COLO668 (cell line): ENCODE results near the gene ATOH8.
A peak's percentile ranks its signal among the peaks of the same experiment; 100 is the strongest.

ENCODE experiments used
- DNase-seq: peaks from one replicate; lab custom pipeline; 2025; ENCODE audit not compliant: unreplicated experiment; lab: John Stamatoyannopoulos, UW

Gene ATOH8

DNA sequence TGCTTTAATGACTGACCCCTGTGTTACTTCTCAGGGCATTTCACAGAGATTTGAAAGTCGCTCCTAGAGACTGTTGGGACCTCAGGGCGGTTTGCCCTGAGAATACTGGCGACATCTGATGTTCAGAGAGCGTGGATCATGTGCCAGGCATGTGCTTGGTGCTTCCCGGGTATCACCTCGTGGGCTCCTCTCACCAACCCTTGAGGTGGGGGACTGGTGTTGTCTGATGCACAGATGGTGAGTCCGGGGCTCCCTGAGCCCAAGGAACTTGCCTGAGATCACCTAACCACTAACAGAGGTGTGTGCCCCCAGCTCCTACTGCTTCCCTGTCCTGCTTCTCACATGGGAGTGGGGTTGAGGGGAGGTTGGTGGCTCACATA is 16.2 kb downstream of the ATOH8 start:
- DNase-seq: no peak

DNA sequence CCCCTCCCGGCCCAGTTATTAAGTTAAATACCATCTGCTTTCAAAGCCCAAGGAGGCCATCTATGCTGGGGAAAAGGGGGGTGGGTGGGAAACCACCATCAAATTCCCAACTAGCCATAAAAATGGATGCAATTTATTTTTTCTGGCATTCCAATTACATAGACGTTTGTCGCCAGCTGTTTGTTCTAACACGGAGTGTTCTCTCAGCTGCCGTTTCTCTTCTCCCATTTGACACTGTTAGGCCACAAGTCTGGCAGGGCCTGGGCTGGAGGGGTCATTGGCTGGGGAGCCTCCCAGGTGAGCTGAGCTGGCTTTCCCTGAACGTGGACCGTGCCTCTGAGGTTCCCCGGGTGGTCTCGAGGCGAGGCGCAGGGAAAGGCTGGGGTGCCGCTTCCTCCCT is 16.6 kb downstream of the ATOH8 start:
- no peak for DNase-seq

DNA sequence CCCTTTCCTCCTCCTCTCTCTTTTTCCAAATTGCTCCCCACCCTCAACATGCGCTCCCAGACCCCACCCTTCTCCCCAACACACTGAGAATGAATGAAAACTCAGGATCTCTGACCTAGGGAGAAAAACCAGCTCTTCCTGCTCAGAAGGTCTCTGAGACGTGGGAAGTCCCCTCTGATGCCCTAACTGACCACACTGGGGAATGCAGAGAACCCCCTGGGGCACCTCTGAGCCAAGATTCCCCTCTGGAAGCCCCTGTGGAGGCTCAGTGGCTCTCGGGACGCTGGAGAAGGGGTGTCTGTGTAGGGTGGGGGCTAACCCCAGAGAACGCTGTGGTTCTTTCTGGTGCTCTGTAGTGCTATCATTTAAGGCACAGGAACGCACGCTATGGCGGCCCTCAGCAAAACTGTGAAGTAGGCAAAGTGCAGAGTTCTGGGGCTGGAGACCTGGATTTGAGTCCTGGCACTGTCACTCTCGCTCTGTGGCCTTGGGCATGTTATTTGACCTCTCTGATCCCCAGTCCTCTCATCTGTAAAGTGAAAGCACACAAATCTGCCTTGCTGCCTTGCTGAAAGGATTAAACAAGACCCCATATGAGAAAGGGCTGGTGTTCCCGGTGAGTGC is 17.1 kb downstream of the ATOH8 start:
- DNase-seq: no peak

DNA sequence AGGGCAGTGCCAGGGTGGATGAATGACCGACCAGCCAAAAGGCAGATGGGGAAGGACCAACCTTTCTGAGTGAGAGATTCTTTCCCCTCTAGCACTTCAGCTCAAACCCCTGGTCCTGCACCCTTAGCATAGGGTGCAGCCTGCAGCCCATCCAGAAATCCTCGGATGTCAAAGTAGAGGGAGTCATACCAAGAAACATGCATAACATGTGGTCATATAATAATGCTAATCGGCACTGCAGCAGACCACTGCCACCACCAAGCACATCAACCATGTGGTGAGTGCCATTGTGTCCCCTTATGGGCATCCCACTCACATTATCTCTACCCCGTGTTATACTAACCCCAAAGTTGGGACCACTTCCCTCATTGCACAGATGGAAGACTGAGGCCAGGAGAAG is 17.7 kb downstream of the ATOH8 start:
- no peak for DNase-seq

DNA sequence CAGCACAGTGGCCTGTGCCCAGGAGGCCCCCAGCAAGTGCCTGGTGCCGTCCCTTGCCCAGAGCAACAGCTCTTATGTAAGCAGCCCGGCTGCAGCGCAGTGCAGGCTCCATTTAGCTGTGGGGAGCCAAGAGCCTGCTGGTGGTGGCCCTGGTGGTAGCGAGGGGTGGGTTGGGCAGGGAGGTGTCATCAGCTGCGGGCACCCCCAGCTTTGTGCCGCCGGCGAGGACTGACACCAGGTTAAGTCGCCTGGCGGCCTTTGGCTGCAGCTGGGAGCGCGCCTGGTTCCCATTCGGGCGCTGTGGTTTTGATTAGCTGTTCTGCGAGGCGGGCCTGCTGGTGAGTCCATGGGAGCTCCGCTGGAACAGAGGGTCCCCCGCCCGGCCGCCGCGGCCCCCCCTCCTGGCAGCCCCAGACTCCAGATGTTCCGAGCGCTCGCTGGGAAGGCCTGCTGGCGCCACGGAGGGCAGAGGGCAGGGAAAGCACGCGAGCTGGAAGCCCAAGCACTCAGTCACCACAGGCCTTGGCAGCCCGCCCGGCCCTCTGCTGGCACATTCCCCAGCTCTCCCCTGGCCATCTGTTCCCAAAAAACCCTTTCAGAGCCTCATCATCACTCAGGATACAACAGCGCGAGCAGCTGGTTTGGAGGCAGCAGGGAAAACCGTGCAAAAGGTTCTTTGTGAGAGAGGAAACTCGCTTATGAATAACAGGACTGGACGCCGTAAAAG is 18.4 kb downstream of the ATOH8 start:
- peak; percentile 96 for DNase-seq

DNA sequence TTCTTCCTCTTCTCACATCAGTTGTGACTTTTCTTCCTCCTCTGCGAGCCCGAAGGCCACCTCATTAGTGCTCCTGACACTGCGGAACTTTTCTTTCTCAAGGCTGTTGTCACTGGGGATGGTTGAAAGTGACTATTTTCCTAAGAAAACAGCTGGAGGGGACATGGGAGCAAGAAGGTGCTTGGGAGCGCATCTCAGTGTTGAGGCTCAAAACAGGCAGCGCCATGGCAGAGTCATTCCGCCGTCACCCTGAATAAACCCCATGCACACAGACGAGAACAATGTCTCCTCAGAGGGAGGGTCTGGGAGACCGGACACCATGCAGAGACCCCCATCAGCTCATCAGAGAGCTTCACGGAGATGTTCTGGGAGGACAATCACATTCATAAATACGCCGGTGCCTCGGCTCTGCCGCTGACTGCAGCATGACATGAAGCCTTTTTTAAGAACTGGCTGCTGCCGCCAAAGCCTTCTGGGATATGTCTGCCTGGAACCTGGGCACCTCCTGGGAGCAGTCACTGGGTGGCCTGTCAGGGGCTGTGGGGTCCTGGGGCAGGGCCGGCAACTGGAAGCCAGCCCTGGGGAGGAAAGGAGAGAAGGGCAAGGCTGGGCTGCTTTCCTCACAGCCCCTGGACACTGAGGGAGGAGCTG is 19.2 kb downstream of the ATOH8 start:
- no peak for DNase-seq

DNA sequence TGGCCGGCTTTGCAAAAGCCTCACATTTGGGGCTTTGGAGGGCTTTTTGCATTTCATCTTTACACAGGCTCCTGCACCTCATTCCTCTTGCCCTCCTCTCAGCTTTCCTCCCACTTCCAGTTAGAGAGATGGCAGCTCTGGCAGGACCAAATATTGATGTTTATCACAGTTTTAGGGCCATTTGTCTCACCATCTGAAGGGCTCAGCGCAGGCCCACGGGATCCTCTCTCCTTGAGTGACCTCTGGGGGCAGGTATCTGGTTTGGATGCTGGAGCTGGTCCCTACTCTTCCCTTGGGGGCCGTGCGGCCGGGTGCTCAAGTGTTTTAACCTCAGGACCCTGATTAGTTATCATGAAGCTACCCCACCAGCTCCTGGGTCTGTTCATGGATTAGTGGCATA is 19.9 kb downstream of the ATOH8 start:
- no peak for DNase-seq

DNA sequence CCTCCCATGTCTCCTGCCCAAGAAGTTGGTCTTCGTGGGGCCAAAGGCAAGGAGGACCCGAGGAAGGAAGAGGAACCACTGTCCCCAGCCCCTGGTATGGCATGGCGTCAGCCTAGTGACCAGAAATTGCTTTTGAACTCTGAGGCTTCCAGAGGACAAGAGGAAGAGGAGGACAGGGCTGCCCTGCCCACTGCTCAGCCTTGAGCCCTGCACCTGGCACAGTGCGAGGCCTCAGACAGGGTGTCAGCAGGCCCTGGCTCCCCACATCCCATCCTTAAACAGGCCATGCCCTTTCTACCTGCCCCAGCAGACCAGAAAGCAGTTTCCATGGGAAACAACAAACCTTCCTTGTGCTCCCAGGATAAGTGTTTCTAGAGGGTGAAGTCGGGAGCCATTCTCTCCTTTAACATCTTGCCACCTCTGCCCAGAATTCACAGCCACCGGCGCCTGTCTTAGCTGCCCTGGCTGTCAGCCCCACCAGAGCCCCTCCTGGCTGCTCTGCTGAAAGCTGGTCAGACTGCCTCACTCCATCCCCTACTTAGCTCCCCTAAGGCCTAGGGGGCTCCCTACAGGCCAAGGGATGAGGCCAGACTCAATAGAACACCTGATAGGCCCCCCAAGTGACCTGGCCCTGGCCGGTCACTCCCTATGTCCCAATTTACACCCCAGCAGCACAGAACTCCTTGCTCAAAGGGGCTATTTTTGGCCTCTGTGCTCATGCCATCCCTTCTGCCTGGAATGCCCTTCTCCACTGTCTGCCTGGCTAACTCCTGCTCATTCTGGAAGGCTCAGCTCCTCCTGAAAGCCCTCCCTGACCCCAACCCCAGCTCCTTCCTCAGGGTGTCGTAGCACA is 20.6 kb downstream of the ATOH8 start:
- DNase-seq: no peak

DNA sequence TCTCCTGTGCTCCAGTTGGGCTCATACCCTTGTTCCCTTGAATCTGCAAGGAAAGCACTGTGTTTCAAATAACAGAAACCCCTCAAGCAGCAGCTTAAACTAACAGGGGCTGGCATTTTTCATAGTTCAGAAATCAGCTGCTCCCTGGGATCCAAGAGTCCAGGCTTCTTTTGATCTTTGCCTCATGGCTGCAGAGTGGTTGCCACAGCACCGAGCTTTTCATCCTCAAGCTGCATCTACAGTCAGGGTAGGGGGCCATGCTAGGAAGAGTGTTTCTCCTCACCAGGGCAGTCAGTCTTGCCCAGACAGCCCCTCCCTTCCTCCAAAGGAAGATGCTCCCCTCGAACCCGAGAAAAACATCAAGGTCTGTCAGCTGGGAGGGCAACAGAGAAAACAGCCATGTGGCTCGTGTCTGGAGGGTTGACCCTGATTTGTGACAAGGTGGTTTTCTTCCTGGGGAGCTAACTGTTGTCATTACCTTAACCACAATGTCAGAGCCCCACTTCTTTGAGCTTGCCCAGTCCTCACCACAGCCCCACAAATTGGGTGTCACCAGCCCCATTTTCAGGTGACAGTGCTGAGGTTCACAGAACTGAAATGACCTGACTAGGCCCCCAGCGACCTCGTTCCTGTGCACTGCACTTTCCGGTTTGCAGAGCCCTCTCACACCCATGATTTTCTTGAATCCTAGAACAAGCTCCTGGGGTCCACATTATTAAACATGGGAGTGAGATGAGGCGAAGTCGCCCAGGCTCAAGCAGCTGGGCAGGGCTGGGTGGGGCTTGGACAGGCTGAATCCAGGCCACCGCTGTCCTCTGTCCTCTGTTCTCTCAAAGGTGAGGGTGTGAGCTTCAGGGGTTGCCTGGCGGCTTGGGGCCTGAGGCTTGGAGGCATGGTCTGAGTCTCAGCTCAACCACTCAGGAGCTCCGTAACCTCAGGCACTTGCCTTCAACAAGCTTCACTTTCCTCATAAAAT is 21.9 kb downstream of the ATOH8 start:
- no peak for DNase-seq

DNA sequence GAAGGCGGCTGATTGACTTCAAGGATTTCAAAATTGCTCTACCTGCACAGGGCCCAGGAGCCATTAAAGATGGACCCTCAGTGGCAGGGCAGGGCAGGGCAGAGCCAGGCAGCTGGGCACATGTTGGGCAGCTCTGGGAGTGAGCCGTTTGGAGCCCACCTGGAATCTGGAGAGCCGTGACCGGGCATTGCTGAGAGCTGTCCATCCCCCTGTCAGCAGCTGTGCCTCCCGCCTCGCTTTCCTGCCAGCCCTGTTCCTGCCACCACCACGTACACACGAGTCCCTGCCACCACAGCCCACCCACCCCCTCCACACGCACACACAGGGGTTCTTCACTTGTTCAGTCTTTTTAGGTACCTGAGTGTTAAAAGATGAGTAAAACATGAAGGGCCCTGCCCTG is 22.9 kb downstream of the ATOH8 start:
- DNase-seq: no peak

DNA sequence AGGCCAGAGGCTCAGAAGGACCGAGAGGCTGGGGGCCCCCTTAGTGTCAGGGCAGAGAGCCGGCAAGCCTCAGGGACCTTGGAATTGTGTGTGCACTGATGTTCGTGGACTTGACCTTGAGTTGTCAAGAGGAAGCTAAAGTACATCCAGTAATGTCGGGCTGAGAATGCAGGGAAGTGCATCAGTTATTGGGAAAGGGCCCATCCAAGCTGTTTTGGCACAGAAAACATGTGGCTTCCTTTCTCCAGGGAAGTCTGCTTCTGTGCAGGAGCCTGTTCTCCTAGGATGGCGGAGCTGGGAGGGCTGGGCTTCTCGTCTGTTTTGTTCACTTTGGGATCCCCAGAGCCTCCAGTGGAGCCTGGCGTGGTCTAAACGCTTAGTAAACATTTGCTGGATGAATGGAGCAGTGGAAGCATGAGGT is 23.7 kb downstream of the ATOH8 start:
- no peak for DNase-seq

DNA sequence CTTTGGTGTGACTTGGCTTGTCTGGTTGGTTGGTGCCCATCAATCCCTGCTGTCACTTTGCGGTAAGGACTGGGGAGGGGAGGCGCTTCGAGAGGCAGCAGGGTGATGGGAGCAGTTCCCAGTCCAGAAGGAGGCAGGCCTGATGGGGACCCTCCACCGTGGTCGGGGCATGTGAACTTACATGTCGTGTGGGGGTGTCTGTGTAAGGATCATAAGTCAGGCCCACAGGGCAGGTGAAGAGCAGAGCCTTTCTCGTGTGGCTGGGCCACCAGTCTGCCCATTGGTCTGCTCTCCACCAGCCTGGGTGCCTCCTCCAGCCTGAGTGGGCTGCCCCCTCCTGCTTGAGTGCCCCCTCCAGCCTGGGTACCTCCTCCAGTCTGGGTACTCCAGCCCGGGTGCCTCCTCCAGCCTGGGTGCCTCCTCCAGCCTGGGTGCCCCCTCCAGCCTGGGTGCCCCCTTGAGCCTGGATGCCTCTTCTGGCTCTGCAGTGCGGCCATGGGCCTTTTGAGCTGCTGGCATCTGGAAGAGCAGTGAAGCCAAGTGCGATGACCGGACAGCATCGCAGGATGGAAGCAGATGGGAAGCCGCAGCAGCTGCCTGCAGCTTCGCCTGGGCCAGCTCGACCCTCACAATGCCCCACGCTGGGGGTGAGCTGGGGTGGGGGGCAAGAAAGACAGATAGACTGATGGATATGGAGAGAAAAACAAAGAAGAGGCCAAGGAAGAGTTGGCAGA is 25.0 kb downstream of the ATOH8 start:
- DNase-seq: no peak

DNA sequence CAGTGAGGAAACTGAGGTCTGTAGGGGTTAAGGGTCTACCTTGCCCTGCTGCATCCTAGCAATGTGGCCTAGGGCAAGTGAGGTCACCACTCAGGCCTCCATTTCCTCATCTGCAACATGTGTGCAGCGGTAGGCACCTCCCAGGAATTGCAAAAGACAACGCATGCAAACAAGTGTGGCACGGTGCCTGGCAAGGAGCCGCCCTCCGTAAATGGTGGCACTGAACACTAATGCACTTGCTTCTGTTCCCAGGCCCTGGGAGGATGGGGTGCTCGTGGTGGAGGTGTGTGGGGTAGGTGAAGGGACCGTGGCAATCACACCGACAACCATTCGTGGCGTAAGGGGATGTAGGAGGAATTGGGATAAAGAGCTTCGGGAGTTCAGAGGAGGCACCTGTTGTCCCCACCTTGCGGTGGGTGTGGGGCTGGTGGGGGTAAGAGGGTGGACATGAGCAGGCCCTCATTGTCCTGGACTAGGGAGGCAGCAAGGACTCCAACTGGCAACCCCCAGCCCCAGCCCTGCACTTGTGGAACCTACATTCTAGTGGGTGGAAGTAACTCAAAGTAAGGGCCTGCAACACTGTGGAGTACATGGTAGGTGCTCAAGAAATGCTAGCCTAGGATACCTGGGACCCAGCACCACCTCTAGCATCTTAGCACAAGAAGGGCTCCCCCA is 26.0 kb downstream of the ATOH8 start:
- no peak for DNase-seq

DNA sequence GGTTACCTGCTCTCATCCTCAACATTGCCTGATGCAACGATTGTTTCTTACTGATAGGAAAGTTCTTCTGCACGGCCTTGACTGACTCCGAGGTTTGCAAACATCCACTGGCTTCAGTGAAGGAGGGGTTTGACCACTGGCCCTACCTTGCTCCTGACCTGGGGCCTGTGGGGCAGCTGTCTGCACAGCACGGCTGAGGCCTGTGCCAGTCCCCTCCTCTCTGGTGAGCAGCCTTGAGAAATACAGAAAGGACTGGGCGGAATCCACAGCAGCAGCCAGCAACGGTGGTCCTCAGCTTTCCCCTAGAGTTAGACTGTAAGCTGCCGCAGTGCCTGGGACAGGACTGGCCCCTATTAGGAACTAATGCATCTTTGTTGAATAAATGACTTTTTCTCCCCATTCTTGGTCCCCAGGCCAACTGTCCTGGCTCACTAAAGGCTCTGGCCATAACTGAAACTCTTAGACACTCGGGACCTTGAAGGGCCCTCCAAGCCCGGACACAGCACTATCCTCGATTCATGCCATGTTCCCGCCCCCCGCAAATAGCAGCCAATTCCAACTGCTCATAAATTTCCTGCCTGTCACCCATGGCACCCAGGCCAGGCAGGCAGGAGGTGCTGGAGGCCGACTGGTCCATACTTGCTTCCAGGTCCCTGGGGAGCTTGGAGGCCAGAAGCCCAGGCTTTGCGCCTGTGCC is 26.7 kb downstream of the ATOH8 start:
- DNase-seq: no peak

DNA sequence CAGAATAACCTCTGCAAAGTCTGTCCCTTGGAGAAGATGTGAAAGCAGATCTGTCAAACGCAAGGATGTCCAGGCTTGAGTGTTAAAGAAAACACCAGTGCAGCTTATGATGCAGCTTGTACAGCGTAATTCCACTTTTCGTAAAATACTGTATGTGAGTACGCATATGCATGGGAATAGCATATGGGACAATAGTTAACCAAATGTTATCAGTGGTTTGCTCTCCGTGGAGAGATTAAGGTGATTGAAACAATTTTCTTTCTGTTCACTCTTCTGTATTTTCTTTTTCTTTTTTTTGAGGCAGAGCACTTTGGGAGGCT is 27.2 kb downstream of the ATOH8 start:
- DNase-seq: no peak

DNA sequence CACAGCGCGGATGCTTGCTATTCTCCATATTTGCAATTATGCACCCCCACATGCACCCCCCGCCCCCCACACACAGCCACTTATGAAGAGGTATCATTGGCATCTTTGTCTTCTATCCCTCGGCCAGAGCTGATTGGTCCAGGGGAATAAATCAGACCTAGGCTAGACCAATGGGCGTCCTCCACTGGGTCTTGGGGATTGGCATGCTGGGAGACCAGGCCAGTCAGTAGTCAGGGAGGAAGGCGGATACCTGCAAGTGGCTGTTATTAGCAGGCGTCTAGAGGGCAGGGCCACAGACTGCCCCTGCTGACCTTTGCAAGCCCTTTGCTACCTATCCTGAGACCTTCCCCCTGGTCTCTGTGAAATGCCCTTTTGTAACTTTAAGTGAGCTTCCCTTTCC is 30.0 kb downstream of the ATOH8 start:
- no peak for DNase-seq

DNA sequence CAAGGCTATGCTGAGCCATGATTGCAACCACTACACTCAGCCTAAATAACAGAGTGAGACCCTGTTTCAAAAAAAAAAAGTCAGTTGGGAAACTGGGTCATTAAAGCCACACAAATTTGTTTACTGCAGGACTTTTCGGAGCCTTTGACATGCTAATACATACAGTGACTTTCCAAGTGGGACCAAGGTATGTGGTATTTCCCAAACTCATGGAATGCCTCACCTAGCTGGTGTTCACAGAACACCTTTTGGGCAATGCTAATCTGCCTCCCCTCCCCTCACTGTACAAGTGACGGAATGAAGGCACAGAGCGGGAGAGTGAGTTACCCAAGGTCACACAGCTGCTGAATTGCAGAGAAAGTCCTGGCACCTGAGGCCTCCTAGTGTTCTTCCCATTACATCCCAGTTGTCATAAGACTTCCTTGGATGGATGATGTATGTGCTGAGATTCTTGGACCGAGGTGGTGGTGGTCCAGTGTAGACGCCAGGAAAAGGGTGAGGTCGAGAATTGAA is 30.7 kb downstream of the ATOH8 start:
- no peak for DNase-seq

DNA sequence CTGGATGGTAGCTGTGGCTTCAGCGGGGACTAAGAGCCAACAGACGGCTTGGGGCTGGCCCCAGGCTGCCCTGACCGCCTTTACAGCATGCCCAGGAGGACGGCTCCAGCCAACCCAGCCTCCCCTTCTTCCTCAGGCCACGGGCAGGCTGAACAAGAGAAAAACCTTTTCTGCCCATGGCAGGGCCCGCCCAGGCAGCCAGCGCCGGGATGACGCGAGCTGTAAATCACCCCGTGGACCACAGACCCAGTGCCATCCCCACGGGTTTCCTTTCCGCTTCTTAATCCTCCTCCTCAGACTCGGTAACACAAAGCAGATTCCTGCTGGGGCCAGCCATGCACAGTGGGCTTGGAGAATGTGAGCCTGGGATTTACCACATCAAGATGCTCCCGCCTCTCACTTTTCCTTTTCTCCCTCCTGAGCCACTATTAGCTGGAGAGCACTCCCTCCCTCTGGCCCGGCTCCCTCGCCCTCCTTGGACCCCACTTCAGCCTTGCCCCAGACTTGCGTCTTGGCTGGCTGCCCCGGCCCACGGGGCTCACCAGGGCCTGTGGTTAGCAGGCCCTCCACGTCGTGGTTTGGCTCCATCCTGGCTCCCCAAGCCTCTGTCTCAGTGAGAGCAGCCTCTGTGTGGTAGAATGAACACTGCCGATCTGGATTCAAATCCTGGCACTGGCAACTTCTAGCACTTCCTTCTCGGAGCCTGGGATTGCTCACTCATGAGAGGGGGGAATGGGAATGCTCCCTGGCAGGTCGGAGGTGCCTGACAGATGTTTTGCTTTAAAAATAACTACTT is 31.4 kb downstream of the ATOH8 start:
- DNase-seq: no peak
